GM12891 (cell line): Measurements from ENCODE around the gene C22orf42.
"Not testable (repeated sequence)": the region's sequence is repeated elsewhere in the genome, so short reads cannot be mapped to it uniquely, and the experiment has no call there.

Source experiments
- DNase-seq: peaks from one replicate; pipeline ENCODE4 v3.0.0; 2011; ENCODE audit warnings: low spot score; ENCODE audit not compliant: insufficient read length
- FAIRE-seq: peaks from 2 replicates; lab custom pipeline; 2011; peaks lifted over from hg19 to GRCh38; lab: Jason Lieb, UNC
- PAX5 ChIP-seq: IDR thresholded peaks from 2 replicates; pipeline ENCODE4 v1.6.1; 2011; ENCODE audit warnings: low read length, moderate library complexity, mild to moderate bottlenecking; ENCODE audit not compliant: insufficient read depth, severe bottlenecking
- POLR2A ChIP-seq: IDR thresholded peaks from 2 replicates; pipeline ENCODE4 v1.6.1; 2011; ENCODE audit warnings: low read depth, low read length, control low read depth
- POLR2AphosphoS5 ChIP-seq: IDR thresholded peaks from 2 replicates; pipeline ENCODE4 v1.6.1; 2011; ENCODE audit warnings: low read depth, low read length, control low read depth
- POU2F2 ChIP-seq: IDR thresholded peaks from 2 replicates; pipeline ENCODE4 v1.6.1; 2011; ENCODE audit warnings: low read depth, mild to moderate bottlenecking, control low read depth, low read length, moderate library complexity
- SPI1 ChIP-seq: IDR thresholded peaks from 2 replicates; pipeline ENCODE4 v1.6.1; 2011; ENCODE audit warnings: low read depth, low read length, control low read depth
- TAF1 ChIP-seq: IDR thresholded peaks from 2 replicates; pipeline ENCODE4 v1.6.1; 2011; ENCODE audit warnings: low read depth, low read length, control low read depth

The C22orf42 gene

DNA sequence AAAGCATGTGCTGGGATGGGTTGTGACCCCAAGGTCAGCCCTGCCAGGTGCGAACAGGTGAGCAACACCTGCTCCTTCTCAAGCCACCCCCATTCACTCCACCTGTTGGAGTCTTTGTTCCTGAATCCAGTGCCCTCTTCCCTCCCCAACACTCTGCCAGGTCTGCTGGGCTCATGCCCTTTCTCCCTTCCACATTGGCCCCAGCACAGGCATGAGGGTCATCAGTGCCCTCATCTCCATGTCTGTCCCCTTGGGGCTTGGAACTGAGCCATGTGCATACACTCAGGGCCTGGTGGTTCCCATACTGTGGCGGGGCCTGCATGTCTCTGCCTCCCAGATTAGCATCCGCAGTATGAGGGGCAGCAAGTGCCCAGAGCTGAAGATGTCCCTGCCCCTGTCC, 26.7 kb upstream of the C22orf42 start:
- DNase-seq (no peak), FAIRE-seq (no peak)
- no peak for TF ChIP-seq POU2F2
- no peak for TF ChIP-seq PAX5
- TF ChIP-seq SPI1 = no peak
- no peak for TF ChIP-seq POLR2AphosphoS5
- TF ChIP-seq TAF1 = no peak
- no peak for TF ChIP-seq POLR2A

DNA sequence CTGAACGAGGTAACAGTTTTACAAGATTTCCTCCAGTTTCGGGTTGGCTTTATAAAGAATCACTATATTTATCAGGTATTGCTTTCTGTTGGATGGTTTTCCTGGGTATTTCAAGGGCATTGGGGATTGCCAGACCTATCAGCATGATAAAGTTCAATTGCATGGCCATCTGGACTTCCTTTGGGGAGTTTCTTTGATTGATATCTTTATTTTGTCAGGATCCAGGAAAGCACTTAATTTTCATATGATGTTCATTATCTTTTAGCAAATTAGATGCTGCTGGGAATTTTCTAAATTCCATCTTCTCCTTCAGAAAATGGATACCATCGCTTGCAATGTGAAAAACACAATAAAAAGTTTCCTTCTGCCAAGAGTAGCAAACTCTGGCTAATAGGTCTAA, 24.5 kb upstream of the C22orf42 start:
- FAIRE-seq = no peak
- TF ChIP-seq POLR2A (no peak), TAF1 (no peak), PAX5 (no peak), SPI1 (no peak), POLR2AphosphoS5 (no peak), POU2F2 (no peak)
- DNase-seq = no peak

DNA sequence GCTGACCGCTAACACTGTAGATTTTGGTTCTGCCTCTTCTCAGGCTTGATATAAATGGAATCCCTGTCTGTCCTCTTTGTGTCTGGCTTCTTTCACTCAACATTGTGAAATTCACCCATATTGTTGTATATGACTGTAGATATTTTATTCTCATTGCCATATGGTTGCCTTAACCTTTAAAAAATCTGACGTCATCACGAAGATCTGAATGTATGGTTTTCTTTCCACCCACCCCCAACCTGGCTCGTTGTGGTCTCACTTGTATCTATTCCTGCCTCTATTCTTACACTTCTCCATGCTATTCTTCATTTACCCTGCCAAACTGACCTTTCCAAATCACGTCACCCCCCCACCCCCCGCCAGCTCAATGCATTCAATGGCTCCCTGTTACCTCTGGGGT, 21.9 kb upstream of the C22orf42 start:
- FAIRE-seq = no peak
- no peak for TF ChIP-seq PAX5
- no peak for TF ChIP-seq TAF1
- no peak for TF ChIP-seq SPI1
- TF ChIP-seq POLR2AphosphoS5 = no peak
- TF ChIP-seq POLR2A = no peak
- no peak for TF ChIP-seq POU2F2
- DNase-seq = no peak

DNA sequence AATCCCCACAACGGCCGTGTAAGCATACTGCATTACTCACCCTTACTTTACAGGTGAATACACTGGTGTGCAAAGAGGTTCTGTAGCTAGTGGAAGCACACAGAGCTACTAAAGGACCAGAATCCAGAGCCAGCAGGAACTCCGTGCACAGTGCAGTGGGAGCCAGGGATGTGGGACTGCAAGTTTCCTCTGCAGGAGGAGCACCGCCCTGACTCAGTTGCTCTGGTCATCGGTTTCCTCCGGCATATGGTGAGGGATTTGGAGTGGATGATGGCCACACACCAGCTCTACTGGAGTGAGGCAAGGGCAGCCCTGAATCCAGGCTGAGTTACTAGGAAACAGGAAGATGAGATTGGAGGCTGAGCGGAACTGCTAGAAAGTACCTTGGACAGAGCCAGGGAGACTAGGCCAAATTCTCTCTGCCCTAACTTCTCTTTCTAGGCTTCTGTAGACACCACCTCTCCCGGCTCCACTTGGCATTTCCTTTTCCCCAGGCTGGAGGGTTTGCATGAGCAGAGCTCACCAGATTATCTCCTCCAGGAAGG, 18.2 kb upstream of the C22orf42 start:
- FAIRE-seq (no peak), DNase-seq (no peak)
- no peak for TF ChIP-seq POU2F2
- TF ChIP-seq PAX5 = no peak
- no peak for TF ChIP-seq TAF1
- TF ChIP-seq POLR2AphosphoS5 = no peak
- TF ChIP-seq POLR2A = no peak
- TF ChIP-seq SPI1 = no peak

DNA sequence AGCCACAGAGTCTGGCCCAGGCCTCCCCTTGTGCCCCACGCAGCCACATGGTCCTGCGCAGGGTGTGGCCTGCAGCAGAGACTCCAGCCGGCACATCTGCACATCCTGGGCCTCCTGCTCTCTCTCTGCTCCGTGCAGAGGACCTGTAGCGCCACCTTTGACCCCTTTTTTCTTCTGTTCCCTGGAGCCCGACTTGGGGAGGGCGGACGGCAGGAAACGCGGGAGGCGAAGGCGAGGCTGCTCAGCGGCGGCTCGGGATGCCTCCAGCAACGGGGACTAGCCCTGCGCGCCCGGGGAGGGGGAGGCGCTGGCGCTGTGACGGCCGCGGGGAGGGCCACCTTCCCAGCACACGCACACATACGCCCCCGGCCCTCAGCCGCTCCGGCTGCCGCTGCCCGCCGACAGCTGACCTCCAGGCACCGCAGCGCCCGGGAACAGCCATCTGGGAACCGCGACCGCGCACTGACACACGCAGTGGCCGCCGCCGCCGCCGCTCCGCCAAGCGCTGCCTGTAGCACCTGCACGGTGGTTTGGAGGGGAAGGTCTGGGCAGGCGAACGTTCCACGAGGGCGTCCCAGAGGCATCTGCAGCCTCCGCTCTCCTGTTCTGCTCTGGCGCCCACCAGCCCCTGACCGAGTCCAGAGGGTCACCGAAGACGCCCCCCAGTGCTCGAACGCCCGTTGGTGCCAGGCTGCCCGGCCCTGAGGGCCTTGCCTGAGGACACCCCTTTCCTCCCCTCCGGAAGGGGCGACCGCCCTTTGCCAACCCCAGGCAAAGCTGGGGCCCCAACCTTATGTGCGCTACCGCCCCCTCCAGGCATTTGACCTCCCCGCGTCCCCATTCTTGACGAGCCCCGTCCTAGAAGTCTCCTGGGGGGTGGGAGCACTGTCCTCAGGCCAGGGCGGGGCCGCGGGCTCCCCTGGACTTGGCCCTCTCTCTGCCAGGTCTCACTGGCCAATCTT, 16.9 kb upstream of the C22orf42 start:
- FAIRE-seq (no peak), DNase-seq (no peak)
- TF ChIP-seq POU2F2 (no peak), POLR2AphosphoS5 (no peak), PAX5 (no peak)

DNA sequence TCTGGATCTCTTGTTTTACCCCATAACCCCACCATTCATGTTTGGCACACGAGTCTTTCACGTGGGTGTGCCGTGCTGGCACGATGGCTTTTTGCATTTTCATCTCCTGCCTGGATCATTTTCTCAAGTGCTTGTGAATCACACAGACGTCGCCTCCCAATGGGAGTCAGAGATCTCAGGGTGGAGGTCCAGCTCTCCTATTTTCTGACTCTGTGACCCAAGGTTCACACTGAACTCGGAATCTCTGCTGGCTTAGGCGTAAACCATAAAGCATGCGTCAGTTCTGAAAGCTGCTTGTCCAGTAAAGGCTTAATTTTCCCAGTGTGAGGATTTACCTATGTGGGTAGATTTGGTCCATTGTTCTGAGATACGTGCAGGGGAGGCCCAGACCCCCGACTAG, 16.0 kb upstream of the C22orf42 start:
- FAIRE-seq = no peak
- no peak for DNase-seq
- TF ChIP-seq TAF1 (no peak), SPI1 (no peak), POLR2A (no peak), POLR2AphosphoS5 (no peak), POU2F2 (no peak), PAX5 (no peak)

DNA sequence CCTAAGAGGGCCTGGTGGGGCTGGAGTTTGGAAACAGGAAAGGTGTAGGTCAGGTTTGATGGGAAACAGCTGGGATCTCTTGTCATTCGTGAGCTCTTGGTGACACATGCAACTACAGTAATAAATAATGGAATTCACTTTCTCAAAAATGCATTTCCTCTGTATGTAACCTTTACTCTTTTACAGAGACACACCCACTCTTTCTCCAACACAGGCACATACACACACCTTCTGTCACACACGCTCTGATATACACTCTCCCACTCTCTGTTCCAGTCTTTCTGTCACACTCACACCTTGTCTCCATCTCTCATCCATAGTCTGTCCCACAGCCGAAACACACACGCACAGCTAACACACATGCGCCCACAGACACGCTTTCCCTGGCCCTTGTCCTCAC, 6.6 kb upstream of the C22orf42 start:
- no peak for FAIRE-seq
- DNase-seq = no peak
- TF ChIP-seq TAF1 (no peak), PAX5 (no peak), POU2F2 (no peak), POLR2AphosphoS5 (no peak), SPI1 (no peak), POLR2A (no peak)

DNA sequence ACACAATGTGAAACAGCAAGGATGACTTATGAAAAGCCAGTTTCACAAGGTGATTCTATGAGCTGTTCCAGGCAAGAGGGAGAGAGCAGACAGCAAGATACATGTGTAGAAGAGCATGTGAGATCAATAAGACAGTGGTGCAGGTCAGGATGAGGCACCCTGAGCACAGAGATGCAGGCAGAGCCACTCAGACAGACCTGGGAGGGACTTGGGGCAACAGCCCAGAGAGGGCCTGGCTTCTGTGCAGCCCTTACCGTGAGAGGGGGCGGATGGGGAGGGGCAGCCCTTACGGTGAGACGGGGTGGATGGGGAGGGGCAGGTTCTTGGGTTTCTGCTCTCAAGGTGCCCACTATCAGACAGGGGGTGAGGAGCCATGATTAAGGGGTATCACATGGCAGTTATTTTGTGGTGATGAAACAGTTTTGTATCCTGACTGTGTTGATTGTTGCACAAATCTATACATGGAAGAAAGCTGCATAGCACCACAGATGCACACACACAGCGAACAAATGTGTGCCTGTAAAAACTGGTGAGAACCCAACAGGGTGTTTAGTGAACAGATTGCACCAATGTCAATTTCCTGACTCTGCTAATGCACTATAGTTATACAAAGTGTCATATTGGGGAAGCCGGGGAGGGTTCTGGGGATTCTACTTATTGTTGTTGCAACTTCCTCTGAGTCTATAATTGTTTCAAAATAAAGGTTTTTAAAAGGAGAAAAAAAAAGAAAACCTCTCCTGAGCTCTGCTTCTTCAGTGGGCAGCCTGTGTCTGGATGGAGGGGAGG, 5.2 kb upstream of the C22orf42 start:
- TF ChIP-seq POLR2AphosphoS5 (no peak), POU2F2 (no peak), POLR2A (no peak), TAF1 (no peak)
- FAIRE-seq (no peak), DNase-seq (no peak)

DNA sequence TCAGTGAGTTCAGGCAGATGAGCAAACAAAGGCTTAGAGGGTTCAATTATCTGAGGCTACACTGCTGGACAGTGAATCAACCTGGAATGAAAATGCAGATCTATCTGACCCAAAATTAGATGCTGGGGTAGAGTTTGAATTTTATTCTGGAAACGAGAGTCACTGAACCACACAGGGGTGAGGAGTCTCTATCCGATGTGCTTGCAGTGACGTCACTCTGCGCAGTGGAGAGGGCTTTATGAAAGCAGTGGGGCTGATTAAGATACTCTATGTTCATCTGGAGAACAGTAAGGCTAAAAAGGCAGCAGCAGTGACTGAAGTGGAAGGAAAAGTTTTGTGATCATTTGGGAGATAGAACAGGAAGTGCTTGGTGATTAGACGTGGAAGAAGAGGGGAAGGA, 1.3 kb upstream of the C22orf42 start:
- not testable (repeated sequence) for DNase-seq, FAIRE-seq

DNA sequence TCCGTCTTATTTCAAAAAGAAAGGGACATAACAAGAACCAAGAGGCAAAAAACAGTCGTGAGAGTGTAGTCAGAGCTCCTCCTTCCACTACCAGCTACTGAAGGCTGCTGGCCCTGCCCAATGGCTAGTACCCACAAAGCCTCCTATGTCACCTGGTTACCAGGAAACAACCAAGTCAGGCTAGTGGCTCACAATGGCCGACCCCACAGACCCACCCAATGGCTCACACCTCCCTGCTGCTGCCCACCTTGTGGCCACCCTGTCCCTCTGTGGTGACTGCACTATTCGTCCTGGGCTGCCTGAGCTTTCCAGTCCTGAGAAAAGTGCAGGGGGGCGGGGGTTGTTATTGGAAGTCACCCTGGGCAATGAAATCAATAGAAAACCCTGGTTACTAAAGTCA, 1.5 kb downstream of the C22orf42 start:
- not testable (repeated sequence) for FAIRE-seq, DNase-seq

DNA sequence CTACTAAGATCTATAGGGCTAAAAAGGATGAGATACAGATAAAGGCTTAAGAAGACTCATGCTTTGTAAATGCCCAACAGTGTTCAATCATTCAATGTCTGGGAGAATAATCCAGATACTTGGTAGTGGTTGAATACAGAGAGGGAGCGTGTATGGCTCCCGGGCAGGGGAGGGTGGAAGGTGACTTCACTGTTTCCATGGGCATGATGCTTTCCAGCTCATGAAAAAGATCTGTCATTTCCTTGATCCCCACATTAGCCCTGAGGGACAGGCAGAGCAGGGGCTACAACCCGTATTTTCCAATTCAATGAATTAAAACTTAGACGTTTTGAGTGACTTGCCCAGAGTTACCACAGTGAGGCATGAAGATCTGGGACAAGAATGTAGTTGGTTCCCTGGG, 4.4 kb downstream of the C22orf42 start:
- FAIRE-seq, DNase-seq: not testable (repeated sequence)

DNA sequence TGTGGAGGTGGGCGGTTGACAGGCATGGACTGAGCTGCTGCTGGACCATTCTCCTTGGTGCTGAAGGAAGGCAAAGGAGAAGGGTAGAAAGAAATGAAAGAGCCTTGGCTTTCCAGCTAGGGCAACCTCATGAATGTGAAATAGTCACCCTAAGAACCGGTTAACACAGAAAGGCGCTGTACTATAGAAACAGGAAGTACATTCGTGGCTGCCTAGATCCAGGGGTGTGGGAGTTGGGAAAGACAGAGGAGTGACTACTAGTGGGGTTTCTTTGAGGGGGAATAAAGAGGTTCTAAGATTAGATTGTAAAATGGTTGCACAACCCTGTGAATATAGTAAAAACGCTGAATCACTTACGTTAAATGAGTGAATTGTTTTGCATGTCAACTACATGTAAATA, 7.5 kb downstream of the C22orf42 start:
- not testable (repeated sequence) for FAIRE-seq, DNase-seq

DNA sequence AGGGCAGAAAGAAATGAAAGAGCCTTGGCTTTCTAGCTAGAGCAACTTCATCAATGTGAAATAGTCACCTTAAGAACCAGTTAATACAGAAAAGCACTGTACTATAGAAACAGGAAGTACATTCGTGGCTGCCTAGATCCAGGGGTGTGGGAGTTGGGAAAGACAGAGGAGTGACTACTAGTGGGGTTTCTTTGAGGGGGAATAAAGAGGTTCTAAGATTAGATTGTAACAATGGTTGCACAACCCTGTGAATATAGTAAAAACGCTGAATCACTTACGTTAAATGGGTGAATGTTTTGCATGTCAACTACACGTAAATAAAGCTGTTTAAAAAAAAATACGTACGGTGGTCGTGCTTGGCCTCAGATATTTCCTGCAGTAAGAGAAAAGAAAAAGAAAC, 8.5 kb downstream of the C22orf42 start:
- FAIRE-seq, DNase-seq: not testable (repeated sequence)
